Hippocampal formation (tissue), 2 donors: ENCODE data around the gene DNM1L.

Experiments
- DNase-seq, 2 donors: peaks; one replicate each; lab custom pipeline; 2025; lab: John Stamatoyannopoulos, UW

Gene DNM1L

DNA sequence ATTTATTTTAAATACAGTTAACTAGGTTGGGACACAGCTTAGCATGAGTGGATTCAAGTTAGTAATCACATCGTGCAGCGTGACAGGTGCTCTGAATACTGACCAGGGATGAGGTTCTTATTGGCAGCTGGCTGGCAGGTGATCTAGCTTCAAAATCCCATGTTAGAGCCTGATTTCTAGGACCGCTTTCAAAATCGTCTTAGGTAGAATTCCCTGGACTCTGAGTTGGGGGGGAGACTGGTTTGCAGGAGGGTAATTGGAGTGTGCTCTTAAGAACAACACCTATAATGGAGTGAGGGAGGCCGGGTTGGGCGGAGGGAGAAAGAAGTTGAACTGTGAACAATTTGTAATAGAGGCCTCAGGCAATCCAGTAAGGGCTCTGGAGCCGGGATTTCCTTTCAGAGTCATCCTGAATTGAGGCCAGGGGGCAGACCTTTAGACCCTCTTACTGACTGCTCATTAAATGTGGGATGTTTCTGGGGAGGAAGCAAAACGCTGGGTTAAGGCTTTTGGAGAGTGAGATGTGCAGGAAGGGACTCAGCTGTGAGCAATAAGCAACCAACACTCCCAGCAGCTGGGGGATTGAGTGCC lies 77.5 kb downstream of the DNM1L start:
- DNase-seq, result no peak

DNA sequence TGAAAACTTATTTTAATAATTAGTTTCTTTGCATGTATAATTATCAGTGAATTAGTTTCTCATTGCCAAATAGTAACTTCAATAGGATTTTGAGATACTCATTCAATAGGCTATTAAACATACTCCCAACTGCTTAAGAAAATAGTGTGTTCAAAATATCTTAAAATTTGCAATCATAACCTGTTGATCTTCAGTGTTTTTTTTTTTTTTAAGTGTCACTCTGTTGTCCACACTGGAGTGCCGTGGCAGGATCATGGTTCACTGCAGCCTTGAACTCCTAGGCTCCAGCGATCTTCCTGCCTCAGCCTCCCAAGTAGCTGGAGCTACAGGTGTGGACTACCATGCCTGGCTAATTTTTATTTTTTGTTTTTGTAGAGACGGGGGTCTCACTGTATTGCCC lies 78.1 kb downstream of the DNM1L start:
- DNase-seq, result no peak

DNA sequence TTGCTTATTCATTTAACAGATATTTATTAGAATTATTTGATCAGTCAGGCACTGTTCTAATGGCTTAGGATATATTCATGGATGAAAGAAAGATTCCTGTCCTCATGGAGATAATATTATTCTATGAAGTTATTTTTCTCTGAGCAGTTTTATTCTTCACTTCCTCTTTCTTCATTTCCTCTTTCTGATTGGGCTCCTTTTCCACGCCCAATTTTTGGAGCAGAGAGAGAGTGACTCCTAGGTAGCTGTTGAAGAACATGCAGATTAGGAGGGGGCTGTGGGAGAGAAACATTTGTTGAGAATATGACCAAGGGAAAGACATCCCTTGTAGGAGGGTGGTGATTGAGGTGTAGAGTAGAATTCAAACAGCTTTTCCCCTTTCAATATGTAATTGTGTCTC lies 82.6 kb downstream of the DNM1L start:
- DNase-seq, result no peak

DNA sequence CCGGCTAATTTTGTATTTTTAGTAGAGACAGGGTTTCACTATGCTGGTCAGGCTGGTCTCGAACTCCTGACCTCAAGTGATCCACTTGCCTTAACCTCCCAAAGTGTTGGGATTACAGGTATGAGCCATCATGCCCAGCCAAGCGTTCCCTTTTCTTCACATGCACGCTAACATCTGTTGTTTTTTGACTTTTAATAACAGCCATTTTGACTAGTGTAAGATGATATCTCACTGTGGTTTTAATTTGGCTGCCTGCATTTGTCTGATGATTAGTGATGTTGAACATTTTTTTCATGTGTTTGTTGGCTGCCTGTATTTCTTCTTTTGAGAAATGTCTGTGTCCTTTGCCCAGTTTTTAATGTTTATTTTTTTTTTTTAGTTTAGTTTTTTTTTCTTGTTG lies 86.8 kb downstream of the DNM1L start:
- DNase-seq, result no peak

DNA sequence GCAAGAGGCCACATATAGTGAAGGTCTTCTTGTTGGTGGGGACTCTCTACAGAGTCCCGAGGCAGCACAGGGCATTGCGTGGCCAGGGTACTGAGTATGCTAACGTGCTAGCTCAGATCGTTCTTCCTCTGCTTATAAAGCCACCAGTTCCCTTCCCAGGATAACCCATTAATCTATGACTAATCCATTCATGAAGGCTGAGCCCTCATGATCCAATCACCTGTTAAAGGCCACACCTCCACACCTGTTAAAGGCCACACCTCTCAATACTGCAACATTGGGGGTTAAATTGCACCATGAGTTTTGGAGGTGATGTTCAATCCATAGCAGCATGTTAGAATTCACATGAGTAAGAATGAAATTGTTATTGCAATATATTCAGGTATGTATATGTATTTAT lies 89.4 kb downstream of the DNM1L start:
- no peak for DNase-seq

DNA sequence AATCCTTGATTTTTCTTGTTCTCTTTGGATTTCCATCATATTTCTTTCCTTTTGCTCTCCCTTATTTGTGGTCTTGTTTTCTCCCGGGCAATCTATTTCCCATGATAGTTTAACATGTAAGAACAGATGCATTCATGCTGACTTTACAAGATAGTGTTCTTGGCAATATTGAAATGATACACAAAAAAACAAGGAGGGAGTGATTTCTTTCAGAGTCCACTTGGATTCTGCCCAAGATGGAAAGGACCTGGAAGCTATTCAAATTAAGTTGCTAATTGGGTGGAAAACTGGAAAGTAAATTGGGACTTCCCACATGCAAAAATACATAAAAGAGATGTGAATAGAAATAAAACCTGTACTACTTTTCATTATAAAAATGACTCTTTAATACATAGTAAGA lies 91.0 kb downstream of the DNM1L start:
- no peak for DNase-seq

DNA sequence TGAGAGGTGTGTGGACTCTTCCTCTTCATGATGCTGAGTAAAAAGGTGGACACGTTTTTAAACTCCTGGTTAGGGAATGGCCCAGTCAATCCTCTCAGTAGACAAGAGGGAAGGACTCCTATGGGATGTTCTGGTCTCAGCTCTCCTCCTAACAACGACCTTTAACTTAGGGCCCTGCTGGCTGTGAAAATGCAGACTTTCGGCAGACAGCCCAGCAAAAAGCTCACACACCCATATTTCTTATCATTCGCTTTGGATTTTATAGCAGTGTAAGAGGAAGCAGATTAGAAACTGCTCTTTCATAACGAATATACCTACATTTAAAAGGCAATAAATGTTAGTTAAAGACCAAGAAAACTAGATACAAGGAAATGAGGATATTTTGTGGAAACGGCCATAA lies 94.6 kb downstream of the DNM1L start:
- DNase-seq, result no peak

DNA sequence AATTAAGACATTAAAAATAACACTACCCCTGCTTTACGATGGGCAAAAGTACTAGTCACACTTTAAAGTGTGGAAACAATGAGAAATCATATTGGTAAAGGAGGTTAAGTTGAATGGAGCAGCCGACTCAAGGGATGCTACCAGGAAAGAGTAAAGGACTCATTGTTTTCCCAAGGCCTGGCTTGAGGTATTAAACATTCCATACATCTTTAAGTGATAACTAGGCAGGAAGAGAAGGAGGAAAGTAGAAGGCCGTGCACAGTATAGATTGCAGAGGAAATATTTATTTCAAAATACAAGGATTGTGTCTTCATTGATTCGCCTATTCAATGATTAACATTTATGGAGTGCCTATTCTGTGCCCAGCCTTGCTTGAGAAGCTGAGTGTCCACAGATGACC lies 97.2 kb downstream of the DNM1L start:
- DNase-seq, result no peak

DNA sequence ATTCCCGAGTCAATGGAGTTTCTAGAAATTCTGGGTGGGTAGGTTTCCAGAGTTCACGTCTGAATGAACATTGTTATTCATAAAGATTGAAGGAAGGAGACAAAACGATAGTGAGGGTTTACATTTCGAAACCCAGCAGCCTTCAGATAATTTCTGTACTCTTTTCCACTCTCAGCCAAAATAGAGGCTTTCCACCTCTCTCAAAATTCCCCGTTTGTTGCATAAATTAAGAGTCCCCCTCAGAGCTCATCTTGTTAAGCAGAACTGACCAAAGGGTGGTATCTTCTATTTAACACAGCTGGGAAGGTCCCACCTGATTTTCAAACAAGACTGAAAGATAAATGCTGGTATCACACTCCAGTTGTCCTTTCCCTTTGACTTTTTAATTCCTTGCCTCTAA lies 98.1 kb downstream of the DNM1L start:
- no peak for DNase-seq

DNA sequence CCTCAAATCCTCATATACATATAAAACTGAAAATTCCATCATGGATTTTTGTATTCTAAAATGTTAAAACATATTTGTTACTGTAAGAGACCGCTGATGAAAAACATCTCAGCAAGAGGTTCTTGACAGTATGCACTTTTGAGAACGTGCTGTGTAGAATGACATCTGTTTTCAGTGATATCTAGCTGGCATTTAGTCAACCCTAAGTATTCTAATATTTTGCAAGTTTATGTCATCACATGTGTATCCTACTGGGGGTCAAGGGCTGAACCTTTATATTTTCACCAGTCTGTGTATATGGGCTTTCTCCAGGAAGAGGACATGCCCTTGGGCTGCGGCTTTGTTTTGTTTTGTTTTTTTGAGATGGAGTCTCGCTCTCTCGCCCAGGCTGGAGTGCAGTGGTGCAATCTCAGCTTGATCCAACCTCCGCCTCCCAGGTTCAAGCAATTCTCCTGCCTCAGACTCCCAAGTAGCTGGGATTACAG lies 98.6 kb downstream of the DNM1L start:
- DNase-seq, result no peak

DNA sequence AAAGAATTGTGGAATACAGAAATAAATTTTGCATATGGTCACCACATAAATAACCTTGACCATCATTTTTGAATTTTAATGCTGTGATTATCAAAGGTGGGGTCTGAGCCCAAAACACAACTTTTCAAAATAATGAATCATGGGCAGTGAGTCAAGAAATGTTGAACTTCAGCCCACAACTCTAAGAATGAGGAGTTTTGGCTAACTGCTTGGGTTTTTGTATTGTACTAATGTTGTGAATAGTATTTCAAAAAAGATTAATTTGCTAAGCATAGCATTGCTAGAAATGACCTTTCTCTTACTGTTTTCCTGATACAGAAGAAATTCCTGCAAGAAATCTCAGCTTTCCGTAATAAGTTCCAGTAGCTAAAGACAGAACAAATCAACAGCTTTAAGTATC lies 101.0 kb downstream of the DNM1L start:
- no peak for DNase-seq

DNA sequence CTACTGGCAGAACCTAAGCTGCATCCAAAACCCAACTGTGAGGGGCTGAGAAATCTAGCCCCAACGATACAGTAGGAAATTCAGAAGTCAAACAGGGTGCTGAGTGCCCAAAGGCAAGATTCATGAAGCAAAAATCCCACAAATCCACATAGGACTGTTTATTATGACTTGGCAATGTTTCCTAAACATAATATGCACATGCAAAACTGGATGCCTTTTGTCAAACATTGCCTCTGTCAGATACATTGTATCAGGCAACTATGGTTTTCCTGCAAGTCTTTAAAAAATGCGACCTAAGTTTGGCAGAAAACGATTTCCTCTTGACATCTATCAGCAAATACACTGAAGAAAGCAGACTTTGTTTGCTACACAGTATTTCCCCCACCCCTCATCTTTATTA lies 103.9 kb downstream of the DNM1L start:
- DNase-seq, result no peak

DNA sequence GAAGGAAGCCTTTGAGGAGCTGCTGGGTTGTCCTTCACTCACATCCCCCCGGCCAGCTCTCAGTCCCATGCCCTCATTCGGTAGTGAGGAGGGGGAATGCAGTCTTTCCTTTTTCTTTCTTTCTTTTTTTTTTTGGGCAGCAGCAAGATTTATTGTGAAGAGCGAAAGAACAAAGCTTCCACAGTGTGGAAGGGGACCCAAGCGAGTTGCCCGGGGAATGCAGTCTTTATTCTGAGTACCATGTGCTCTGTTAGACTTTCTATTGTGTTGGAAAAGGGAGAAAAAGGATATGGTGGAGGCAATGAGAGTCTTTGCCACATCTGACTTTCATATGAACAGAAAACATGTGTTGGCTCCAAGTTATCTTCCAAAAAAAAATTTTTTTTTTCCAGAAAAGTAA lies 106.5 kb downstream of the DNM1L start:
- DNase-seq, result no peak

DNA sequence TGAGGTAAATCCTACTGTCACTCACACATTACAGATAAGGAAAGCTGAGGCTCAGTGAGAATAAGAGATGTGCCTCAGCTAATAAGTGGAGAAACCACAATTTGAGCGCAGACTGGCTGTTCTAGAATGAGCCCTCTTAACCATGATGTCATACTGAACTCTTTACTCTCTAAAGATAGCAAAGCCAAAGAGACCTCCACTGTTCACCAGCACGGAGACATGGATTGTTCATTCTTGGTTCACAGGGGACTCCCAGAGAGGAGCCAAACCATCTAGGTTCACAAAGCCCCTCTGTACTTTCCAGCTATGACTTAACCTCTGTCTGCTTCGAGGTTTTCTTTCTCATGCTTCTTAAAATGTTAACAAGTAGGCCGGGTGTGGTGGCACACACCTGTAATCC lies 109.3 kb downstream of the DNM1L start:
- no peak for DNase-seq

DNA sequence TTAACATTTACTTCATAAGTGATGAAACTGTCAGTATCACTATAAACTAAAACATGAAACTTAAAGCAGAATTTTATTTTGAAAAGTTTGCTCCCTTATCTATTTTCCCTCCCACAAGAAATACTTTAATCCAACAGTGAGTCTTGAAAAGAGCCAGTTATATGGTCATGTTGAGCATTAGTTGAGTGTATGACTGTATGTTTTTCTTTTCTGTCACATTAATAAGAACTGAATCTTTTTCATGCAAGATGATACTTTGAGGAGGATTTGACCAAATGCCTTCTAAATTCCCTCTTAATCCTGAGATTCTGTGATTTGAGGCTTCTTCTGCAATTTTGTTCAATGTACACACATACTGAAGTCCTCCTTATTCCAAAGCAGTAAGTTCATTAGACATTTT lies 110.3 kb downstream of the DNM1L start:
- no peak for DNase-seq

DNA sequence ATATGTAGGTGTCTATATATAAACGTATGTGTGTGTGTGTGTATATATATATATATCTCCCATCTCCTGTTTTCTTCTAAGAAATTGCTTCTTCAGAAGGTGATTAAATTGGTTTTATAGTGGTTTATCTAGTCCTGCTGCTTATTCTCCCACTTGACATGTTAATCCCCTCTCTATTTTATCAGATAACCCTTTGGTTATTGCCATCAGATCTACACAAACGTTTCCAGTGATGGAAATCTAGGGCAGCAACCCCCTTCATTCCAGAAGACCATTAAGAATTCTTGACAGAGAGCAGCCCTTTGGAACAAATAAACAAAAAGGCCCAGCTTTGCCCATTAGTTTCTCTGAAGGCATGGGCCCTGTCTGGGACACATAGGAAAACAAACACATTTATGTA lies 110.8 kb downstream of the DNM1L start:
- DNase-seq, result no peak

DNA sequence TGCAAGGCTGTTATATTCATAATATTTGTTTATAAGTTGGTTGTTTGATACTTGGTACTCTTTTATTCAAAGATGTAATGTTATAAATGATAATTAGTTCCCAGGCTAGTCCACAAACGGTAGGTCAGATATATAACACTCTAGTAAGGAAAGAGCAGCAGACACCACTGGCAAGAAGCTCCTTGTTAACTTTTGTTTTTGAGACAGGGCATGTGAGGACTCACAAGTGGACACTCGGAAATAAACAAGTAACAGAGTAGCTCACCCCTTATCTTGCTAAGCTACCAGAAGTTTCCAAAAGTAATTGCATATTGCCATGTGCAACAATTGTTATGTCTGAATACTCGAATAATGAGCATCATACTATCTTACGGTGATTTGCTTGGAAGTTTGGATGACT lies 115.2 kb downstream of the DNM1L start:
- no peak for DNase-seq
